Epithelial cell of proximal tubule (primary cell): ENCODE data around the gene COL25A1. TPM values are rescaled to one million over a fixed set of nuclear protein-coding genes. Genes with fewer than 3 reads are reported as not detected.

Experiments
- DNase-seq: peaks from one replicate; pipeline ENCODE4 v3.0.0-alpha.2; 2011; ENCODE audit warnings: low read depth
- H3K4me3 ChIP-seq: 2 replicates; pipeline ENCODE4 v1.5.1; 2011; ENCODE audit warnings: low read depth, mild to moderate bottlenecking, low read length
- total RNA-seq: library from RNA; depleted of rRNA; stranded (reverse); fragments of >200 nt; gene quantifications from 2 replicates; pipeline ENCODE4 v1.2.3, GENCODE V29; 2015
- TF ChIP-seq, protein P1 (sequence below): conservative IDR thresholded peaks from 2 replicates; pipeline ENCODE4 v1.5.1; 2012; ENCODE audit warnings: low read depth, mild to moderate bottlenecking, low read length

The COL25A1 gene
- total RNA-seq, 1 donor from 2014 or later, result 0.46 TPM

DNA sequence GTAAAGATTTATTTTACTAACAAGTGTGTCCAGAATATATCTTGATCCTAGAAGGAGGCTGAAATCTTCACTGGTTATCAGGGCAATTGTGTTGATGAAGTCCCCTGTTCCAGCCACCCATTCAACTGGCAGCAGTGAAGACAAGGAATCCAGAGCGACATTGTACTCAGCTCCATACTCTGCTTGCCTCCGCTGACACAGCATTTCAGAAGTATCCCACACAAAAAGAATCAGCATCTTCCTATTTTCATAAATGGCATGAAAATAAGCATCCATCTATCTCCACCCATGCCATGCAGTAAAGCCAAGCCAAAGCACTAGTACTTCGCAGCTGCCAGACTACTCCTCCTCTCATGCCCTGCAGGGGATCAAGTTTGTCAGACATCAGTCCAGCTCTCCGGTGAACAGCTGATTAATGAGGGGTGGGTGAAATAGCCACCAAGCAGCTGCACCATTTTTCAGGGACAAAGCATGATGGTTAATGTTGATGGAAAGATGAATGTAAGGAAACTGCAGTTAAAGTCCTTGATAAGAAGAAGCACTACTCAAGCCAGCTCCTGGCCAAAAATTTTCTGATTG is 54.0 kb downstream of the COL25A1 start:
- H3K4me3 ChIP-seq, result no peak overlapping the region
- TF ChIP-seq, protein P1, sequence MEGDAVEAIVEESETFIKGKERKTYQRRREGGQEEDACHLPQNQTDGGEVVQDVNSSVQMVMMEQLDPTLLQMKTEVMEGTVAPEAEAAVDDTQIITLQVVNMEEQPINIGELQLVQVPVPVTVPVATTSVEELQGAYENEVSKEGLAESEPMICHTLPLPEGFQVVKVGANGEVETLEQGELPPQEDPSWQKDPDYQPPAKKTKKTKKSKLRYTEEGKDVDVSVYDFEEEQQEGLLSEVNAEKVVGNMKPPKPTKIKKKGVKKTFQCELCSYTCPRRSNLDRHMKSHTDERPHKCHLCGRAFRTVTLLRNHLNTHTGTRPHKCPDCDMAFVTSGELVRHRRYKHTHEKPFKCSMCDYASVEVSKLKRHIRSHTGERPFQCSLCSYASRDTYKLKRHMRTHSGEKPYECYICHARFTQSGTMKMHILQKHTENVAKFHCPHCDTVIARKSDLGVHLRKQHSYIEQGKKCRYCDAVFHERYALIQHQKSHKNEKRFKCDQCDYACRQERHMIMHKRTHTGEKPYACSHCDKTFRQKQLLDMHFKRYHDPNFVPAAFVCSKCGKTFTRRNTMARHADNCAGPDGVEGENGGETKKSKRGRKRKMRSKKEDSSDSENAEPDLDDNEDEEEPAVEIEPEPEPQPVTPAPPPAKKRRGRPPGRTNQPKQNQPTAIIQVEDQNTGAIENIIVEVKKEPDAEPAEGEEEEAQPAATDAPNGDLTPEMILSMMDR, result no peak
- DNase-seq, result no peak

DNA sequence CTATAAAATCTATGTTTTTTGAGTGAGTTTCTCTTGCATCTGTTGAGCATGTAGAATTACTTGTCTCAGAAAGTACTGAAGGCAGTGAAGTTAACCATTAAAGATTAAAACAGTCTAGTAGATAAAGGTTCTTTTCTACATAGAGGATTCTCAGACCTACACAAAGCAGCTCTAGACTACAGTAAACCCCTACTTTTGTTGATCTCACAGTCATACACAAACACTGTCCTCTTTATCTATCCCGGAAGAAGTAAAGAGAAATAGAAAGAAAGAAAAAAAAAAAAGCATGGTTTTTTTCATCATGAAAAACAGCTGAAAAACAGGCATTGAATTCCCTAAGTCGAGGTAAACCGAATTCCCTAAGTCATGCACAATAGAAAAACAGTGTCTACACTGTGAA is 58.6 kb downstream of the COL25A1 start:
- no peak for DNase-seq
- TF ChIP-seq, protein P1, result no peak
- no peak overlapping the region for H3K4me3 ChIP-seq

DNA sequence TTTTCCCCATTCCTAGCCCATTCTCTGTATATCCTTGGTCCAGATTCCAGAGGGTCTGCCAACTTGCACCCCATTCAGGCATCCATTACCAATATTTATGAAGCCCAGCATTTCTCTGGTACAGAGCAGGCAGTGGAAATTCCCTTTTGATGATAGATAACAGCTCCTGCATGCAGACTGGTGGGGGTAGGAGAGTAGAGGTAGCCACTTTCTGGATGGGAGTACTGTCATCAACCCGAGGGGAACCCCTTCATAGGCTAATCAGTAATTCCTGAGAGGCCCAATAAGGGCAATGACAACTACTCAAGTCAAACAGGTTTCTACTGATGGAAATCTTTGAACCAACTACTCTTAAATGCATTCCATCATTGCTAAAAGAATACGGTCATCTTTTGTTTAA is 63.7 kb downstream of the COL25A1 start:
- TF ChIP-seq, protein P1, result no peak
- DNase-seq, result no peak
- H3K4me3 ChIP-seq, result no peak overlapping the region

DNA sequence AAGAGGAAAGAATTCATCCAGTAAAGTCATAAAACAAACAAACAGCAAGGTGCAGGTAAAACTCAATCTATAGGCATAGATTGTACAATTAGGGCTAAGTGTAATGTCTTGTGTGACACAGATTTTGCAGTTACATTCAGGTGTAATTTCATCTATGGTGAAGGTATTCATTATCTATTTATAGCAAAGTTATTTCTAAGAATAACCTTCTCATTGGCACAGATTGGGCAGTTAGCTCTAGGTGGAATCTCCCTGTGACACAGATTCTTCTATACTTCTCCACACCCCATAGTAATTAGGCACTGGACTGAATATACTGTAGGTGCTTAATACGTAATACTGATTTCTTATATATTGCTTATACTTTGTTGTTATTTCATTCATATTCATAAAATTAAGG is 66.8 kb downstream of the COL25A1 start:
- DNase-seq, result no peak
- TF ChIP-seq, protein P1, result no peak
- H3K4me3 ChIP-seq, result no peak overlapping the region

GRCh38 chr4:109234596-109234995 is 67.9 kb downstream of the COL25A1 start:
- DNase-seq, result no peak
- TF ChIP-seq, protein P1, result no peak
- H3K4me3 ChIP-seq, result no peak overlapping the region

DNA sequence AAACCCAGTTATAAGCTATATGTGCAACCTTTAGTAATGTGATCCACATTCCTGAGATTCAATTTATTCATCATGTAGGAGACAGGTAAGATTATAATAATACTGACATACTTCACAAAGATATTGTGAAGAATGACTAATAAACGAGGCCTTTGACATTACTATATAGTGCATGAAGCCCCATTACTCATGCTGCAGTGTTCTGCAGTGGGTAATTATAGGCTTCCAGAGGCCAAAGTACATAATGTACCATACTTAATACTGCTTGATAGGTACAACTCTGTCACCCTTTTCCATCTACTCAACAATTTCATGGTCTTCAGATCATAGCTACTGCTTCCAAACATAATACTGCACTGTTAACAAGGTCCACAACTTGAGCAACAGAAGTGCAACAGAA is 68.9 kb downstream of the COL25A1 start:
- DNase-seq, result no peak
- no peak overlapping the region for H3K4me3 ChIP-seq
- TF ChIP-seq, protein P1, result no peak

DNA sequence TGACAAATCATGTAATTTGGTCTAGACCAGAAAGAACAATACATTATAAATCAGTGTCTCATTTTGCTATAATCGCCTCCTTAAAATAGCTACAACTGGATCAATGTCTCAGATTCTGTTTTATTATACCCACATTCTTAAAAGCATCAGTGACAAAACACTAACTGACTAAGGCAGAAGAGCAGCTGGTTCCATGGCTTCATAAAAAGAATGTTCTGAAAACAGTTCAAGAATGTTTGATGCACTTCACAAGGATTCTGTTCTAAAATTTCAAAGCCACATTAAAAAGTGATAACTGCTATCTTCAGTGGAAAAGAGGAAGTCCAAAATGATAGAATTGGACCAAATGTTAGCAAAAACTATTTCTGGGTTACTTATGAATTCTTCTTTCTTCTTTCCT is 69.8 kb downstream of the COL25A1 start:
- TF ChIP-seq, protein P1, result no peak
- no peak overlapping the region for H3K4me3 ChIP-seq
- DNase-seq, result no peak
